ENCODE results near the gene SYNPR.
A peak's percentile ranks its signal among the peaks of the same experiment; 100 is the strongest.

SYNPR gene

GRCh38 chr3:63353383-63353782, 75.3 kb downstream of the SYNPR start (continued):
- no peak for TF ChIP-seq TSHZ2 (CRISPR knock-in tag; IDR thresholded peaks at IDR 0.05)

- peak; percentile 60 for ATAC-seq
- peak; percentile 52 for TF ChIP-seq ISL1 (CRISPR knock-in tag; IDR thresholded peaks at IDR 0.05)
- no peak for TF ChIP-seq TOX (CRISPR knock-in tag; IDR thresholded peaks at IDR 0.05; ENCODE audit: borderline replicate concordance)
Measured at GRCh38 chr3:63354160-63354559, 76.1 kb downstream of the SYNPR start.

DNA sequence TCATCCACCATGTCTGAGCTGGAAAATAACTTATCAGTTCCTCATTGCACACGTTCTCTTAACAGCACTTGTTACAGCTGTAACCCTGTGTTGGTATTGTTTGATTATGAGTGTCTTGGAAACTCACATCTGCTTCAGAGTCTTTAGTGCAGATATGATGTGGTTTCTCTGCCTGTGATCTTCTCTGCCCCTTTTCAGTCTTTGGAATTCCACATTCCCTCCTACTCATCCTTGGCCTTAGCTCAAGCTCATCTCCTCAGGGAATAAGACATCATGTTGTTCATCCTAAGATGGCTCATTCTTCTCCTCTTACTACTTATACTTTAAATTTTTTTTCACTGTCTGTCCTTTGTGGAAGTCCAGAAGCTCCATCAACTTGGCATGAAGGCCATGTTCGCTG, 77.7 kb downstream of the SYNPR start:
- ATAC-seq = no peak

GRCh38 chr3:63364495-63364894, 86.4 kb downstream of the SYNPR start:
- TF ChIP-seq, protein P1, sequence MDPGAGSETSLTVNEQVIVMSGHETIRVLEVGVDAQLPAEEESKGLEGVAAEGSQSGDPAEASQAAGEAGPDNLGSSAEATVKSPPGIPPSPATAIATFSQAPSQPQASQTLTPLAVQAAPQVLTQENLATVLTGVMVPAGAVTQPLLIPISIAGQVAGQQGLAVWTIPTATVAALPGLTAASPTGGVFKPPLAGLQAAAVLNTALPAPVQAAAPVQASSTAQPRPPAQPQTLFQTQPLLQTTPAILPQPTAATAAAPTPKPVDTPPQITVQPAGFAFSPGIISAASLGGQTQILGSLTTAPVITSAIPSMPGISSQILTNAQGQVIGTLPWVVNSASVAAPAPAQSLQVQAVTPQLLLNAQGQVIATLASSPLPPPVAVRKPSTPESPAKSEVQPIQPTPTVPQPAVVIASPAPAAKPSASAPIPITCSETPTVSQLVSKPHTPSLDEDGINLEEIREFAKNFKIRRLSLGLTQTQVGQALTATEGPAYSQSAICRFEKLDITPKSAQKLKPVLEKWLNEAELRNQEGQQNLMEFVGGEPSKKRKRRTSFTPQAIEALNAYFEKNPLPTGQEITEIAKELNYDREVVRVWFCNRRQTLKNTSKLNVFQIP (CRISPR knock-in tag; IDR thresholded peaks at IDR 0.05; ENCODE audit: borderline replicate concordance, low read depth) = no peak
- TF ChIP-seq CREB5 (CRISPR knock-in tag; IDR thresholded peaks at IDR 0.05; ENCODE audit: low read depth) (peak; percentile 26; the same call in 1 of the 2 replicates), PATZ1 (CRISPR knock-in tag; IDR thresholded peaks at IDR 0.05; ENCODE audit: borderline replicate concordance) (no peak), TOX (CRISPR knock-in tag; IDR thresholded peaks at IDR 0.05; ENCODE audit: borderline replicate concordance) (peak; percentile 4; the same call in 1 of the 2 replicates), ISL1 (CRISPR knock-in tag; IDR thresholded peaks at IDR 0.05) (peak; percentile 30; the same call in 1 of the 2 replicates)
- peak; percentile 47; the same call in 2 of the 3 replicates for ATAC-seq

More for the DNA sequence above, 77.7 kb downstream of the SYNPR start:
- TF ChIP-seq SNAI2 (CRISPR knock-in tag; IDR thresholded peaks at IDR 0.05) = no peak
- no peak for TF ChIP-seq ARNTL (CRISPR knock-in tag; IDR thresholded peaks at IDR 0.05; ENCODE audit: borderline replicate concordance, low read depth)
- TF ChIP-seq PPARA (CRISPR knock-in tag; IDR thresholded peaks at IDR 0.05; ENCODE audit: borderline replicate concordance) = no peak
- TF ChIP-seq RARB (CRISPR knock-in tag; IDR thresholded peaks at IDR 0.05) = no peak
- TF ChIP-seq ZFP30 (CRISPR knock-in tag; IDR thresholded peaks at IDR 0.05) = no peak

DNA sequence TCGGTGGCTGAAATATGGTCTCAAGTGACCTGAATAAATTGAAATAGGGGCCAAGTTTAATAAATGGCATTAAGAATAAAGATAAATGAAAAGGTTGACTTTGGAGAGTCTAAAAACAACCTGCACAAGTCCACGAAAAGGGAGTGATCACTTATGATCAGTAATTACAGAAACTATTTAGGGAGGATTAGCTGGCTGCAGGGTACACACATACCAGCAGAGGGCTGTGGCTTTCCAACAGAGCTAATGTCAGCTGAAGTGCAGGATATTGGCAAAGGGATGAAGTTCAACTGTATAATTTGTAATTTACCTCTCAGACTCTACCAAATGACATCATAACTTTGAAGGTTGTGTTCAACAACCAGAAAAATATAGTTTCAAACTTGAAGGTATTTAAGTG, 86.8 kb downstream of the SYNPR start:
- TF ChIP-seq PPARA (CRISPR knock-in tag; IDR thresholded peaks at IDR 0.05; ENCODE audit: borderline replicate concordance) (no peak), GLIS3 (CRISPR knock-in tag; IDR thresholded peaks at IDR 0.05) (no peak), ARNTL (CRISPR knock-in tag; IDR thresholded peaks at IDR 0.05; ENCODE audit: borderline replicate concordance, low read depth) (no peak), ZFP3 (CRISPR knock-in tag; IDR thresholded peaks at IDR 0.05) (no peak), OSR1 (CRISPR knock-in tag; IDR thresholded peaks at IDR 0.05) (no peak), ESRRG (CRISPR knock-in tag; IDR thresholded peaks at IDR 0.05) (no peak), ZNF70 (CRISPR knock-in tag; IDR thresholded peaks at IDR 0.05) (no peak), ZFP30 (CRISPR knock-in tag; IDR thresholded peaks at IDR 0.05) (no peak), TSHZ2 (CRISPR knock-in tag; IDR thresholded peaks at IDR 0.05) (no peak), TCF4 (CRISPR knock-in tag; IDR thresholded peaks at IDR 0.05; ENCODE audit: borderline replicate concordance) (no peak), SNAI2 (CRISPR knock-in tag; IDR thresholded peaks at IDR 0.05) (no peak), ZC3H10 (CRISPR knock-in tag; IDR thresholded peaks at IDR 0.05) (no peak), ISL1 (CRISPR knock-in tag; IDR thresholded peaks at IDR 0.05) (no peak), ZNF8 (CRISPR knock-in tag; IDR thresholded peaks at IDR 0.05) (no peak)
- TF ChIP-seq, protein P1 (CRISPR knock-in tag; IDR thresholded peaks at IDR 0.05; ENCODE audit: borderline replicate concordance, low read depth) = no peak
- ATAC-seq = peak; percentile 47; the same call in 2 of the 3 replicates

Data from SK-N-SH treated with all-trans-retinoic acid at 6 μM for 48 hours (cell line).